Smooth muscle cell (in vitro differentiated cells): Measurements from ENCODE around the gene PRKD1. TPM values are rescaled to one million over a fixed set of nuclear protein-coding genes. Genes with fewer than 3 reads are reported as not detected.

Experiments used
- DNase-seq: peaks from one replicate; lab custom pipeline; 2025; ENCODE audit not compliant: unreplicated experiment; lab: John Stamatoyannopoulos, UW
- H2AFZ ChIP-seq: fragments of 200-600 bp; sonication (generic); 2 replicates; pipeline ENCODE4 v1.6.0; 2016; ENCODE audit warnings: antibody characterized with exemption, low read depth, mild to moderate bottlenecking
- H3F3A ChIP-seq: fragments of 200-600 bp; sonication (generic); 2 replicates; pipeline ENCODE4 v1.6.0; 2017; ENCODE audit warnings: antibody characterized with exemption, low read depth
- H3K27ac ChIP-seq: fragments of 200-600 bp; sonication (generic); 2 replicates; pipeline ENCODE4 v1.5.1; 2016; ENCODE audit warnings: low read depth, mild to moderate bottlenecking
- H3K27me3 ChIP-seq: fragments of 200-600 bp; sonication (generic); 2 replicates; pipeline ENCODE4 v1.6.1; 2016; ENCODE audit warnings: low read depth, mild to moderate bottlenecking
- H3K36me3 ChIP-seq: fragments of 200-600 bp; sonication (generic); 2 replicates; pipeline ENCODE4 v1.5.1; 2016; ENCODE audit warnings: low read depth
- H3K4me1 ChIP-seq: fragments of 200-600 bp; sonication (generic); 2 replicates; pipeline ENCODE4 v1.5.1; 2016; ENCODE audit warnings: low read depth
- H3K4me2 ChIP-seq: fragments of 200-600 bp; sonication (generic); 2 replicates; pipeline ENCODE4 v1.6.0; 2016; ENCODE audit warnings: mild to moderate bottlenecking
- H3K4me3 ChIP-seq: fragments of 200-600 bp; sonication (generic); 2 replicates; pipeline ENCODE4 v1.5.1; 2016; ENCODE audit warnings: mild to moderate bottlenecking
- H3K79me2 ChIP-seq: fragments of 200-600 bp; sonication (generic); 2 replicates; pipeline ENCODE4 v1.6.0; 2016; ENCODE audit warnings: low read depth, mild to moderate bottlenecking
- H3K9ac ChIP-seq: fragments of 200-600 bp; sonication (generic); 2 replicates; pipeline ENCODE4 v1.6.0; 2016; ENCODE audit warnings: low read depth
- H3K9me3 ChIP-seq: fragments of 200-600 bp; sonication (generic); replicated peaks from 2 replicates; pipeline ENCODE4 v1.5.1; 2016; ENCODE audit warnings: low read depth
- H4K20me1 ChIP-seq: fragments of 200-600 bp; sonication (generic); 2 replicates; pipeline ENCODE4 v1.6.0; 2016; ENCODE audit warnings: low read depth
- WGBS: methylation state at CpG from one replicate; pipeline ENCODE4 v1.1.7; 2016; ENCODE audit warnings: low lambda C conversion rate; 5-methylcytosine and 5-hydroxymethylcytosine counted together
- polyA plus RNA-seq: library from polyadenylated mRNA; unstranded; fragments of >200 nt; fragmentation: Nextera tagmentation; extraction: Ambion mirVana; gene quantifications from 2 replicates; pipeline ENCODE4 v1.2.1, GENCODE V29; 2016
- total RNA-seq: library from RNA; depleted of rRNA; stranded (reverse); fragments of >200 nt; gene quantifications from 2 replicates; pipeline ENCODE4 v1.2.3, GENCODE V29; 2014
- TF ChIP-seq, protein P1 (sequence below): fragments of 200-600 bp; sonication (generic); IDR thresholded peaks from 2 replicates; pipeline ENCODE4 v1.5.1; 2017; ENCODE audit warnings: borderline replicate concordance, mild to moderate bottlenecking, antibody characterized with exemption; ENCODE audit not compliant: insufficient read depth, poor library complexity, severe bottlenecking

The PRKD1 gene
- total and polyA plus RNA-seq, 2 experiments from 2014 or later, result 3.7 to 7.2 TPM

DNA sequence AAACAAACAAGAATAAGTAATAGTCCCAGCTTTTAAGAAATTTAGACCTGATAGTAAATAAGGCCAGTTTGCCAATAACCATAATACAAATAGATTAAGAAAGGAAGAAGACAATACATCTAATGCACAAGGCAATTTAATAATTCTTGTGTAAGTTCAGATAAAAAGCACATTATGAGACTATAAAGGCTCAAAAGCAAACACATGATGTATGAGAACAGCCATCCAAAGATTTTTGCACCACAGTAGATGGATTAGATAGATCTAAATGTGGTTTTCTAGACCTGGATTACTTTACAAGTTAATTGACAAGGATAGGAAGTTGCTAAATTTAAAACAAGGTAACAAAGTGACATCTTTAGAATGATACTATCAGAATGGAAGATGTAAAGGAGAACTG, 125.4 kb downstream of the PRKD1 start:
- H3K9ac ChIP-seq, result no peak overlapping the region
- H3K27me3 ChIP-seq, result no peaks in the 10 kb centered on the region
- no peak overlapping the region for H3K4me3 ChIP-seq
- H2AFZ ChIP-seq, result no peak overlapping the region
- DNase-seq, result no peak
- no peaks in the 10 kb centered on the region for H3K4me1 ChIP-seq
- TF ChIP-seq, protein P1, sequence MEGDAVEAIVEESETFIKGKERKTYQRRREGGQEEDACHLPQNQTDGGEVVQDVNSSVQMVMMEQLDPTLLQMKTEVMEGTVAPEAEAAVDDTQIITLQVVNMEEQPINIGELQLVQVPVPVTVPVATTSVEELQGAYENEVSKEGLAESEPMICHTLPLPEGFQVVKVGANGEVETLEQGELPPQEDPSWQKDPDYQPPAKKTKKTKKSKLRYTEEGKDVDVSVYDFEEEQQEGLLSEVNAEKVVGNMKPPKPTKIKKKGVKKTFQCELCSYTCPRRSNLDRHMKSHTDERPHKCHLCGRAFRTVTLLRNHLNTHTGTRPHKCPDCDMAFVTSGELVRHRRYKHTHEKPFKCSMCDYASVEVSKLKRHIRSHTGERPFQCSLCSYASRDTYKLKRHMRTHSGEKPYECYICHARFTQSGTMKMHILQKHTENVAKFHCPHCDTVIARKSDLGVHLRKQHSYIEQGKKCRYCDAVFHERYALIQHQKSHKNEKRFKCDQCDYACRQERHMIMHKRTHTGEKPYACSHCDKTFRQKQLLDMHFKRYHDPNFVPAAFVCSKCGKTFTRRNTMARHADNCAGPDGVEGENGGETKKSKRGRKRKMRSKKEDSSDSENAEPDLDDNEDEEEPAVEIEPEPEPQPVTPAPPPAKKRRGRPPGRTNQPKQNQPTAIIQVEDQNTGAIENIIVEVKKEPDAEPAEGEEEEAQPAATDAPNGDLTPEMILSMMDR, result no peak
- H3F3A ChIP-seq, result no peaks in the 10 kb centered on the region
- H3K9me3 ChIP-seq, result no peaks in the 10 kb centered on the region
- no peaks in the 10 kb centered on the region for H3K79me2 ChIP-seq
- H3K4me2 ChIP-seq, result no peak overlapping the region
- H3K36me3 ChIP-seq, result no peaks in the 10 kb centered on the region
- no peaks in the 10 kb centered on the region for H4K20me1 ChIP-seq
- no peak overlapping the region for H3K27ac ChIP-seq

DNA sequence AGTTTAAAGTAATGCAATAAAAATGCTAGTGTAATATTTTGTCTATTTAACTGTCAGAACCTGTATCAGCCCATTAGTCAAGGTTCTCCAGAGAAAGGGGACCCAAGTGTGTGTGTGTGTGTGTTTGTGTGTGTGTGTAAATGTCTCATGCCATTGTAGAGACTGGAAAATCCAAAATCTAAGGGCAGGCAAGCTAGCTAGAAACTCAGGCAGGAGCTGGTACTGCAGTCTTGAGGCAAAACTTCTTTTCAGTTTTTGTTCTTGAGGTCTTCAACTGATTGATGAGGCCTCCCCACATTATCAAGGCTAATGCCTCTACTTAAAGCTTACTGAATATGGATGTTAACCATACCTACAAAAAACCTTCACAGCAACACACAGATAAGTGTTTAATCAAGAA, 126.7 kb downstream of the PRKD1 start:
- Histone ChIP-seq H3K4me2 (no peak overlapping the region), H3K9me3 (no peaks in the 10 kb centered on the region), H3K27ac (no peak overlapping the region), H3K4me3 (no peak overlapping the region), H3K79me2 (no peaks in the 10 kb centered on the region), H2AFZ (no peak overlapping the region), H3F3A (no peaks in the 10 kb centered on the region), H3K4me1 (no peaks in the 10 kb centered on the region), H3K27me3 (no peaks in the 10 kb centered on the region), H3K9ac (no peak overlapping the region), H3K36me3 (no peaks in the 10 kb centered on the region), H4K20me1 (no peaks in the 10 kb centered on the region)
- TF ChIP-seq, protein P1, result no peak
- no peak for DNase-seq

DNA sequence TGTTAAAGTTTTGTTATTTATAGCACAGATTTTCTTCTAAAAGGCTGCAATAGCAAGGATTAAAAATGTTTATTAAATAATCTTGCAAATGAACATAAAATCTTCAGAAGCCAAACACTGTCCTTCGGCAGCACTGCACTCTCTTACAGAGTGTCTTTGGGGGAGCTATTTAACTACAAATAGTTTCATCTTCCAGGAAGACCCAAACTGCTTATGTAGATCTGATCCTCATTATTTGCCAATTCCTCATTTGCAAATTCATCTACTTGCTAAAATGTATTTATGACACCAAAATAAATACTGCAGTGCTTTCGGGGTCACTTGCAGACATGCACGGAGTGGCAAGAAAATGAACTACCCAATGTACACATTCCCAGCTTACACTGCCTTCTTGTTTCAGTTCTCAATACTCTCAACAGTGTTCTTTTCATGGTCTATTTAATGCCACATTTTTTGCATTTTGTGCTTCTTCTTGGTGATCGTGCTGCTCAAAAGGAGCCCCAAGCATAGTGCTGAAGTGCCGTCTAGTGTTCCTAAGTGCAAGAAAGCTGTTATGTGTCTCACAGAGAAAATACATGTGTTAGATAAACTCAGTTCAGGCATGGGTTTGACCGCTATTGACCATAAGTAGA, 128.1 kb downstream of the PRKD1 start:
- TF ChIP-seq, protein P1, result no peak
- Histone ChIP-seq H3F3A (no peaks in the 10 kb centered on the region), H3K9ac (no peak overlapping the region), H3K36me3 (no peaks in the 10 kb centered on the region), H3K4me3 (no peak overlapping the region), H2AFZ (no peak overlapping the region), H3K4me1 (no peaks in the 10 kb centered on the region), H3K4me2 (no peak overlapping the region), H3K79me2 (no peaks in the 10 kb centered on the region), H3K27ac (no peak overlapping the region), H4K20me1 (no peaks in the 10 kb centered on the region), H3K27me3 (no peaks in the 10 kb centered on the region), H3K9me3 (no peaks in the 10 kb centered on the region)
- DNase-seq, result no peak
- WGBS, result 91% methylated on average over 6 of the region's 6 CpGs

DNA sequence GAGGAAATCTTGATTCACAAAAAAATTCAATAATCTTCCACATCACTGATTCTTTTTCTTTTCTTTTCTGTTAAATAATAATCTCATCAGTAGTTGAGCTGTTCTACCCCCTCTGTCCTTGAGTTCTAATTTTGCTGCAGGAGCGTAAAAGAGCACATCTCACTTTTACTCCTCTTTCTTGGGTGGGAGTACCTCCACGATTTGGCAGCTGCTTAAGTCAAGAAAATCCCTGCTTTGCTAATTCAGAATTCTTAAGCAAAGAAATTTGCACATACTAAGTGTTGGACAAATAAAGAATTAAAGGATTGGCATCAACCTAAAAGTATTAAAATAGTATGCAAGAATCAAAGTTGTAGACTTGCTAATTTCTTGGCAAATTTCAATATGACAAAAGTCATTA, 128.8 kb downstream of the PRKD1 start:
- Histone ChIP-seq H3F3A (no peaks in the 10 kb centered on the region), H3K4me2 (no peak overlapping the region), H4K20me1 (no peaks in the 10 kb centered on the region), H3K9ac (no peak overlapping the region), H3K27me3 (no peaks in the 10 kb centered on the region), H3K36me3 (no peaks in the 10 kb centered on the region), H3K9me3 (no peaks in the 10 kb centered on the region), H3K4me1 (no peaks in the 10 kb centered on the region), H2AFZ (no peak overlapping the region), H3K79me2 (no peaks in the 10 kb centered on the region), H3K27ac (no peak overlapping the region), H3K4me3 (no peak overlapping the region)
- DNase-seq, result no peak
- WGBS, result 85% methylated on average over 2 of the region's 2 CpGs
- TF ChIP-seq, protein P1, result no peak
